ENCODE data around the gene MFGE8.

MFGE8 gene

GRCh38 chr15:88866295-88866881 lies 46.8 kb downstream of the MFGE8 start:
- no peak for DNase-seq

- no peak for DNase-seq
Measured at GRCh38 chr15:88865498-88866099, 47.6 kb downstream of the MFGE8 start.

GRCh38 chr15:88864861-88865497 lies 48.2 kb downstream of the MFGE8 start:
- no peak for DNase-seq

DNA sequence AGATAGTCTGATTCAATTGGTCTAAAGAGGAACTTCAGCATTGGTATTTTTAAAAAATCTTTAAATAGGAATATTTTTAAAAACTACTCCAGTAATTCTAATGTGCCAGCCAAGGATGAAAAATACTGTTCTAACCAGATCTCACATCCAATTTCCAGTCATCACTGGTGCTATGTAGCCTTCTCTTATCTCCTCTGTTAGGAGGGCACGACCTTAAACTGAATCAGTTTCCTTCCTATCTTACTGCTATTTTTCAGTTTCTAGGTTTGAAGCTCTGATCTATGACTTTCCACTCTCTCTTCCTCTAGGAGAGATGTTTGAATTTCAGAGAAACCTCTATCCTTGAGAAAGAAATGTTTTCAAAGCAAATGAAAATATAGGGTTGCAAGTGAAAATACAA lies 49.8 kb downstream of the MFGE8 start:
- DNase-seq, result no peak

DNA sequence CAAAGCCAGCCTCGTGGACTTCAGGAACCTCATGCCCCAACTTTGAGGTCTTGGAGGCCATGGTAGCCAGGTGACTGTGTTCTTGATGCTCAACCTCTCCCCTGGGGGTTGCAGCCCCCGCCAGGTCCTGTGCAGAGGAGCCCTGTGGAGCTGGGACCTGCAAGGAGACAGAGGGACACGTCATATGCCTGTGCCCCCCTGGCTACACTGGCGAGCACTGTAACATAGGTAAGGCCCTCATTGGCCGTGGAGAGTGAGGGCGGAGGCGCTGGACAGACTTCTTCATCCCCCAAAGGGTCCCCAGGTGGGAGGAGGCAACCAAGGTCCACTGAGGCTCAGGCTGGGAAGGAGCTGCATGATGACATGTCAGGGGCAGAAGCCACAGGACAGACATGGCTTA lies 53.0 kb downstream of the MFGE8 start:
- DNase-seq, result no peak

- no peak for DNase-seq
Measured at GRCh38 chr15:88859550-88859949, 53.6 kb downstream of the MFGE8 start.

DNA sequence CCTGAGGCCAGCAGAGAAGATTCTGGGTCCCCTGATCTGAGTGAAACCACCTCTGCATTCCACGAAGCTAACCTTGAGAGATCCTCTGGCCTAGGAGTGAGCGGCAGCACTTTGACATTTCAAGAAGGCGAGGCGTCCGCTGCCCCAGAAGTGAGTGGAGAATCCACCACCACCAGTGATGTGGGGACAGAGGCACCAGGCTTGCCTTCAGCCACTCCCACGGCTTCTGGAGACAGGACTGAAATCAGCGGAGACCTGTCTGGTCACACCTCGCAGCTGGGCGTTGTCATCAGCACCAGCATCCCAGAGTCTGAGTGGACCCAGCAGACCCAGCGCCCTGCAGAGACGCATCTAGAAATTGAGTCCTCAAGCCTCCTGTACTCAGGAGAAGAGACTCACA lies 54.2 kb downstream of the MFGE8 start:
- DNase-seq, result no peak

DNA sequence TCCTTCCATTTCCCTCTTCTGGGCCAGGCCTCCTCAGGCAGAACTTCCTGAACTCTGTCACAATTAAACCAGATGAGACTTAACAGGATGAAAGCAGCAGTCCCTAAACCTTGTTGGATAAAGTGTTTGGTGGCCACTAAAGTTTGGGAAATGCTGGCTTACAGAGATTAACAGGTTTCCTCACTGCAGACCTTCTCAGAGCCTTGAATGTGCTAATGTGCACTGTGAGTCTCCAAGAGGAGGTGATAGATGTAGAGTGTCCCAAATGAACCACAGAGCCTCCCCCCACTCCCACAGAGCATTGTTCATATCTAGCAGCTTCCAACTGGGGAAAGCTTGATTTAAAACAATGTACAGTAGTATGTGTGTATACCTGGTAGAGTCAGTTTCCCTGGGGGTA lies 60.7 kb downstream of the MFGE8 start:
- no peak for DNase-seq

- DNase-seq, result no peak
Measured at GRCh38 chr15:88849376-88850072, 63.7 kb downstream of the MFGE8 start.
